Measurements from ENCODE around the gene MRPS2. TPM values are rescaled to one million over a fixed set of nuclear protein-coding genes. Genes with fewer than 3 reads are reported as not detected.
A peak's percentile ranks its signal among the peaks of the same experiment; 100 is the strongest.
"Not testable (repeated sequence)": the region's sequence is repeated elsewhere in the genome, so short reads cannot be mapped to it uniquely, and the experiment has no call there.

The MRPS2 gene
- total RNA-seq, 3 donors from 2014 or later, result 27.3 to 36.0 (median 28.2) TPM

- ATAC-seq (no peak), DNase-seq (no peak)
- no peak overlapping the region for H3K4me3 ChIP-seq
- H3K9me3 ChIP-seq, result no peaks in the 10 kb centered on the region
- H3K4me1 ChIP-seq (ENCODE audit: low read depth), result no peaks in the 10 kb centered on the region
- TF ChIP-seq, protein P1, sequence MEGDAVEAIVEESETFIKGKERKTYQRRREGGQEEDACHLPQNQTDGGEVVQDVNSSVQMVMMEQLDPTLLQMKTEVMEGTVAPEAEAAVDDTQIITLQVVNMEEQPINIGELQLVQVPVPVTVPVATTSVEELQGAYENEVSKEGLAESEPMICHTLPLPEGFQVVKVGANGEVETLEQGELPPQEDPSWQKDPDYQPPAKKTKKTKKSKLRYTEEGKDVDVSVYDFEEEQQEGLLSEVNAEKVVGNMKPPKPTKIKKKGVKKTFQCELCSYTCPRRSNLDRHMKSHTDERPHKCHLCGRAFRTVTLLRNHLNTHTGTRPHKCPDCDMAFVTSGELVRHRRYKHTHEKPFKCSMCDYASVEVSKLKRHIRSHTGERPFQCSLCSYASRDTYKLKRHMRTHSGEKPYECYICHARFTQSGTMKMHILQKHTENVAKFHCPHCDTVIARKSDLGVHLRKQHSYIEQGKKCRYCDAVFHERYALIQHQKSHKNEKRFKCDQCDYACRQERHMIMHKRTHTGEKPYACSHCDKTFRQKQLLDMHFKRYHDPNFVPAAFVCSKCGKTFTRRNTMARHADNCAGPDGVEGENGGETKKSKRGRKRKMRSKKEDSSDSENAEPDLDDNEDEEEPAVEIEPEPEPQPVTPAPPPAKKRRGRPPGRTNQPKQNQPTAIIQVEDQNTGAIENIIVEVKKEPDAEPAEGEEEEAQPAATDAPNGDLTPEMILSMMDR (IDR thresholded peaks at IDR 0.05), result no peak
- no peaks in the 10 kb centered on the region for H3K36me3 ChIP-seq (ENCODE audit: low read depth)
- intact Hi-C loops (cut with DNase I, micrococcal nuclease), result no loop called here
Measured at GRCh38 chr9:135530146-135530545, 29.7 kb downstream of the MRPS2 start.

DNA sequence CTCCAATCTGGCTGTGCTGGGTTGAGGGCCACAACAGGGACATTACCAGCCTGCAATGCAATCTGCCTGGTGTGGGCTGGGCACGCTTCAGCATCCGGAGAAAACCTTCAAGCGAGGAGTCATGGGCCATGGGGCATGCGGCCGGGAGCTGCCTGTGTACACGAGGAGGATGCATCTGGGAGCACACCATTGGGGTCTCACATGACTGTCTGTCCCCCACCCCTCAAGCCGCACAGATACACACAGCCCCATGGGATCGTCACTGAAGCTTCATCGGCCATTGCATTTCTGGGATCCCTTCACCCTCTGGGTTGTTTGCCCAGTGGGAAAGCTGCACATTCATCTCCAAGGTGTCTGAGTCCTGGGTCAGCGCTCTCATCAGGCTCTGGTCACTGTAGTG lies 30.6 kb downstream of the MRPS2 start:
- DNase-seq (no peak), ATAC-seq (no peak)
- no peak overlapping the region for H3K4me3 ChIP-seq
- TF ChIP-seq, protein P1 (IDR thresholded peaks at IDR 0.05), result no peak
- no peaks in the 10 kb centered on the region for H3K36me3 ChIP-seq (ENCODE audit: low read depth)
- H3K9me3 ChIP-seq, result no peaks in the 10 kb centered on the region
- intact Hi-C loops (cut with DNase I, micrococcal nuclease), result no loop called here
- no peaks in the 10 kb centered on the region for H3K4me1 ChIP-seq (ENCODE audit: low read depth)

DNA sequence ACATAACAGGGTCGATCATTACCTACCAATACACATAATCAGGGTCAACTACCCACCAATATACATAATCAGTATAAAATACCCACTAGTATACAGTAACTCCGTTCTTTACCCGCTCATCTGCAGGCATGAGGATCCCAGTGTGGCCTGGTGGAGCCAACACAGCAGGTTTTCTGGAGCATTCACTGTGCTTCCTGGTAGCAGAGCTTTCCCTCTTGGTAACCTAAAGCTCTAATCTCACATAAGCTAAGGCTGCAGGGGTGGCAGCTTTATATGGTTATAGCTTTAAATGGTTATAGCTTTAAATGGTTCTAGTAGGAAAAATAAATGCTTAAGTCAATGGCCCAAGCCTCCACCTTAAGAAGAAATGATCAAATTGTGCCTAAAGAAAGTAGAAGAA lies 32.6 kb downstream of the MRPS2 start:
- no peak for ATAC-seq
- no peak overlapping the region for H3K4me3 ChIP-seq
- no peaks in the 10 kb centered on the region for H3K4me1 ChIP-seq (ENCODE audit: low read depth)
- intact Hi-C loops (cut with DNase I, micrococcal nuclease), result no loop called here
- no peaks in the 10 kb centered on the region for H3K9me3 ChIP-seq
- no peak for DNase-seq
- TF ChIP-seq, protein P1 (IDR thresholded peaks at IDR 0.05), result no peak
- no peaks in the 10 kb centered on the region for H3K36me3 ChIP-seq (ENCODE audit: low read depth)

DNA sequence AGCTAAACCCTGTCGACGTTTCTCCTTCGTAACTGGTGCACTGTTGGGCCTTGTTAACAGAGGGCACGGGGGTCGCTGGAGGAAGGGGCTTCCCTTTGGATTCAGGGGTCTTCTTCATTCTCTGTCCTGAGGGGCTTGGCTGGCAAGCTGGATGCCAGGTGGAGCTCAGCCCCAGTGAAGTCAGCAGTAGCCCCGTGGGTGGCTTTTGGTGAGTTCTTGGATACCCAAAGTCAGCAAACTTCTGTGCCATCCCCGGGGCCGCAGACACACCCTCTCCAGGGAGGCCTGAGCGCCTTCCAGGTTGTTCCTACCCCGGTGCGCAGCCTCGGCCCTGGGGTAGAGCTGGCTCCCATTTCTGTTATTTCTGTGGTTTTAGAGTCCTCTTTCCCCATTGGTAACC lies 33.2 kb downstream of the MRPS2 start:
- no peak overlapping the region for H3K4me3 ChIP-seq
- ATAC-seq (no peak), DNase-seq (no peak)
- no peaks in the 10 kb centered on the region for H3K9me3 ChIP-seq
- H3K36me3 ChIP-seq (ENCODE audit: low read depth), result no peaks in the 10 kb centered on the region
- no peaks in the 10 kb centered on the region for H3K4me1 ChIP-seq (ENCODE audit: low read depth)
- intact Hi-C loops (cut with DNase I, micrococcal nuclease), result no loop called here
- TF ChIP-seq, protein P1 (IDR thresholded peaks at IDR 0.05), result no peak

DNA sequence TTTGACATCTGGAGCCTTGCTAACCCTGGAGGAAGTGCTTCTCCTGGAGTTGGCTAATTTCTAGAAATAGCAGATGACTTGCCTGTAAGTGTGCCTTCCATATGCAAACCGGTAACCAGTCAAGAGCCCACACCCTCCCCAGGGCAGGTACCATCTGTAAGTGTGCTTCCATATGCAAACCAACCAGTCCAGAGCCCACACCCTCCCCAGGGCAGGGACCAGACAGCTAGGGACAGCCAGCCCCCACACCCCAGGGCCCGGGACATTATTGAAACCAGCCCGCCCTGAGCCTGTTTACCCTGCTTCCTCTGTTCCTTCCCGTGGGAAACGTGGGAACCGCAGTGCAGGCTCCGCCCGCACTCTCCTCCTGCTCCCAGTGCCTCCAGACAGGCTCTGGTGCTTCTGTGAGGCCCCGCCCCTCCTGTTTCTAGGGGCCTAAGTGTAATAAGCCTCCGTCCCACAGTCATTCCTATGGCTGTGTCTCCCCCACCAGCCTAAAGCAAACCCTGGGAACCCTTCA lies 33.8 kb downstream of the MRPS2 start:
- DNase-seq; H3K4me1 ChIP-seq (ENCODE audit: low read depth); H3K36me3 ChIP-seq (ENCODE audit: low read depth); intact Hi-C loops (cut with DNase I, micrococcal nuclease); H3K4me3 ChIP-seq; H3K9me3 ChIP-seq: not testable (repeated sequence)
- ATAC-seq, result peak; percentile 30

DNA sequence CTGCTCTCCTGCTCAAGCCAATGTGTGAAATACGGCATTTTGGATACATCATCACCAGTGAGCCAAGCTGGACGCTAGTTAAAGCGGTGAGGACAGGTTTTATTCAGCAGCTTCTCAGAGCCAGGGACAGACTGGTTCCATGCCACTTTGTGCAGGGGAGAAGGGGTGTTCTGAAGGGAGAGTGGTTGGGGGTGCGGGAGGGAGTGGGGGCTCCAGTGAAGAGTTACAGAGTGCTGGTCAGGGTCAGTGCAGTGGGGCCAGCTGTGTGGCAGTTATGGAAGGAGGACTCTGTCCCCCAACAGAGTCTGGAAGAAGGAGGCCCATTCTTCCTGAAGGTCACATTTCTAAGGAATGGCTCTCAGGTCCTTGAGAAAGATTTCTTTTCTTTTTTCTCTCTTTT lies 34.3 kb downstream of the MRPS2 start:
- H3K36me3 ChIP-seq (ENCODE audit: low read depth); intact Hi-C loops (cut with DNase I, micrococcal nuclease); DNase-seq; H3K4me1 ChIP-seq (ENCODE audit: low read depth); H3K4me3 ChIP-seq; ATAC-seq; H3K9me3 ChIP-seq: not testable (repeated sequence)

GRCh38 chr9:135535631-135536030 lies 35.1 kb downstream of the MRPS2 start:
- ATAC-seq; H3K9me3 ChIP-seq; DNase-seq; H3K4me1 ChIP-seq (ENCODE audit: low read depth); intact Hi-C loops (cut with DNase I, micrococcal nuclease); H3K4me3 ChIP-seq; H3K36me3 ChIP-seq (ENCODE audit: low read depth): not testable (repeated sequence)

All from mucosa of descending colon (tissue), 3 donors.